T-cell (primary cell): Measurements from ENCODE around the gene RPTOR. TPM values are rescaled to one million over a fixed set of nuclear protein-coding genes. Genes with fewer than 3 reads are reported as not detected.

Source experiments
- ATAC-seq, 4 experiments: fragments of 200-7000 bp in 3 of 4; fragments of 150-1000 bp in 1 of 4; cut with Tn5 transposase; replicated peaks in 1 of 4; 1 replicate in 3 of 4; 2 replicates in 1 of 4; pipeline ENCODE4 v1.10.0; 2021; ENCODE audit warnings: moderate library complexity in 3 of 4, mild to moderate bottlenecking in 2 of 4, moderate number of reproducible peaks in 1 of 4
- CTCF ChIA-PET, 2 donors: fragments of 300-600 bp; sonication (Branson Sonifier 250); formaldehyde crosslinking; loops; one replicate each; lab custom pipeline; 2022; ENCODE audit warnings: antibody characterized with exemption in 2 of 2; lab: Charles Lee
- POLR2A ChIA-PET, 2 donors: fragments of 300-600 bp; sonication (Branson Sonifier 250); formaldehyde crosslinking; loops; one replicate each; lab custom pipeline; 2022; ENCODE audit warnings: antibody characterized with exemption in 2 of 2; lab: Charles Lee
- DNase-seq, 35 experiments: peaks; one replicate each; pipeline versions ENCODE4 v3.0.0 to v3.0.0-alpha.2; 2013 to 2023
- H3K27ac ChIP-seq: one replicate; pipeline ENCODE4 v1.5.1; 2013; ENCODE audit warnings: low read length
- H3K27me3 ChIP-seq, 2 experiments: replicated peaks in 1 of 2; 1 replicate in 1 of 2; 2 replicates in 1 of 2; pipeline versions ENCODE4 v1.6.1 to v1.7.0; 2013; ENCODE audit warnings: low read length in 1 of 2, mixed read lengths in 1 of 2; ENCODE audit not compliant: control insufficient read depth in 2 of 2, insufficient read depth in 2 of 2; ENCODE audit errors: extremely low read depth in 1 of 2
- H3K36me3 ChIP-seq, 2 donors: 1 replicate in 1 of 2; 2 replicates in 1 of 2; pipeline versions ENCODE4 v1.6.1 to v1.7.0; 2013; ENCODE audit warnings: low read length in 1 of 2; ENCODE audit not compliant: control insufficient read depth in 2 of 2, insufficient read depth in 1 of 2; ENCODE audit errors: extremely low read depth in 1 of 2
- H3K4me1 ChIP-seq, 2 experiments: 1 replicate in 1 of 2; 2 replicates in 1 of 2; pipeline versions ENCODE4 v1.6.1 to v1.7.0; 2013; ENCODE audit warnings: low read length in 2 of 2, mixed read lengths in 1 of 2; ENCODE audit not compliant: insufficient read depth in 2 of 2, control insufficient read depth in 1 of 2; ENCODE audit errors: extremely low read depth in 1 of 2
- H3K4me3 ChIP-seq, 2 donors: 1 replicate in 1 of 2; 2 replicates in 1 of 2; pipeline versions ENCODE4 v1.5.1 to v1.7.0; 2013; ENCODE audit warnings: mild to moderate bottlenecking in 2 of 2, low read length in 1 of 2, moderate library complexity in 1 of 2; ENCODE audit not compliant: control insufficient read depth in 1 of 2; ENCODE audit errors: extremely low read depth in 1 of 2
- H3K9me3 ChIP-seq: 2 replicates; pipeline ENCODE4 v1.7.0; 2013
- H3K27ac Mint-ChIP-seq, 2 donors: one replicate each; pipeline ENCODE4 v1.8.0; 2020 to 2021; ENCODE audit warnings: mild to moderate bottlenecking in 2 of 2, mixed read lengths in 2 of 2
- H3K27me3 Mint-ChIP-seq, 2 donors: one replicate each; pipeline ENCODE4 v1.8.0; 2021 to 2022; ENCODE audit warnings: mixed read lengths in 2 of 2
- H3K36me3 Mint-ChIP-seq: one replicate; pipeline ENCODE4 v1.8.0; 2021; ENCODE audit warnings: mixed read lengths
- H3K4me1 Mint-ChIP-seq, 3 donors: one replicate each; pipeline ENCODE4 v1.8.0; 2020 to 2022; ENCODE audit warnings: mixed read lengths in 3 of 3, mild to moderate bottlenecking in 1 of 3
- H3K4me3 Mint-ChIP-seq, 3 donors: one replicate each; pipeline ENCODE4 v1.8.0; 2020 to 2022; ENCODE audit warnings: mild to moderate bottlenecking in 3 of 3, mixed read lengths in 3 of 3, moderate library complexity in 3 of 3
- H3K9me3 Mint-ChIP-seq, 3 donors: one replicate each; pipeline ENCODE4 v1.8.0; 2020 to 2022; ENCODE audit warnings: mixed read lengths in 3 of 3
- WGBS: methylation state at CpG from one replicate; pipeline ENCODE4 v1.1.5; 2013; ENCODE audit warnings: missing lambda C conversion rate; ENCODE audit not compliant: insufficient coverage; 5-methylcytosine and 5-hydroxymethylcytosine counted together
- total RNA-seq, 35 experiments: library from RNA in 6 of 35; stranded (reverse) in 6 of 35; fragments of 120-200 nt in 1 of 35; gene quantifications; one replicate each; pipeline versions ENCODE4 v1.2.1 to v1.2.4 and lab custom pipeline; 2013 to 2026

The RPTOR gene
- total RNA-seq, 5 donors from 2014 or later (not counting 1 experiment from before 2014, with no cell fraction given) = 59.4 to 76.8 (median 71.4) TPM

DNA sequence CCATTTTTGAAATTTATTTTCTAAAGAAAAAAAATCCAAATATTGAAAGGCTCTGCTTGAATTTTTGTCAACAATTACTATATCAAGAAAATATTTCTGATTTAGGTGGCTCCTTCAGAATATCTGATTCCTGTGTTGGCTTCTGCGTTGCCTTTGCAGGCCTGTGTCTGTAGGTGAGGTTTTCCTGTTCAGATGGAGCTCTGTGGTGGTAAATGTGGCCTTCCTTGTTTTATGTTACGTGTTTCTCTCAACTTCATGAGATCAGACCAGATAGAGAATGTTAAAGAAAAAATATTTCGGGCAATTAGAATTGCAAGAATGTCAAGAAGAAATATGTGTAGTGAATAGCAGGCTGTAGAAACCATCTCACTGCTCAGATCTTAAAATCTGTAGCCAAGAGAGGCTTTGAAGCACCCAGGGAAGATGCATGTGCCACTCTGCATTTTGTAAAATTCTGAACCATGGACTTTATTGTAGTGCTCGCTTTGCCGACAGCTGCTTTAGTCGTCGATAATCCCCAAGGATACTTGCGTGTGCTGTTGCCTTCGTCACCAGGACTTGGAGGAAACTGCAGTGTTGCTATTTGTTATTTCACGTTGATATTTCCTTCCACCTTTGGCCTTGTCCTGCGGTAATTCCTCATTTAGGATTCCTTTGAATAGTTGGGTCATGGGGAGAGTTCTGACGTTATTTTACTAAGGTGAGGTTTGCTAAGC, 69.9 kb downstream of the RPTOR start:
- Histone ChIP-seq H3K36me3 (no peaks in the 10 kb centered on the region), H3K27me3 (no peaks in the 10 kb centered on the region), H3K4me1 (peaks cover 33% of the 10 kb centered on the region in 2 experiments), H3K27ac (peak overlapping the region; percentile 19), H3K4me3 (no peak overlapping the region), H3K9me3 (no peaks in the 10 kb centered on the region)
- H3K27ac Mint-ChIP-seq = peak overlapping the region; percentile 78 to 90
- ATAC-seq (peak in 3 of 4 experiments; percentile 78 to 85 (median 81)), DNase-seq (peak in 3 of 35 experiments; percentile 9 to 37 (median 12))
- H3K27me3 Mint-ChIP-seq = no peaks in the 10 kb centered on the region
- ChIA-PET CTCF (no interaction called here), POLR2A (no interaction called here)
- peak overlapping the region in 2 of 3 donors; percentile 1 to 50 for H3K4me3 Mint-ChIP-seq
- 77% methylated on average over 9 of the region's 12 CpGs for WGBS
- no peaks in the 10 kb centered on the region for H3K9me3 Mint-ChIP-seq
- peaks cover 55 to 77% (median 58%) of the 10 kb centered on the region in 3 donors for H3K4me1 Mint-ChIP-seq
- peaks cover 3% of the 10 kb centered on the region for H3K36me3 Mint-ChIP-seq

DNA sequence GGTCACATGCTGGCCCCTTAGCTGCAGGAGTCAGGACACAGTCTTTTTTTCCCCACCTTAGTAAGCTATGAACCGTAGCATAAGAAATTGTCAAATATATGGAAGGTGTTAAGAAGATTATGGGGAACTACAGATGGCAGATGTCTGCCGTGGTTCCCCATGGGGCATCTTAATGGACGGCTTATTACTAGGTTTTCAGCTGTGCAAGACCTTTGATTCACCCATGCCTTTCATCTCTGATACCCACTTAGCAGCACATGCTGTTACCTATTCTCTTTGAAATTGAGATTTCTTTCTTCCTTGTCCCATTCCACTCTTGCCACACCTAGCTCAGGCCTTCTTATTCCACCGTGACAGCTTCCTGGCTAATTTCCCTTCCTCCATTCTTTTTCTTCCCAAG, 70.7 kb downstream of the RPTOR start:
- POLR2A ChIA-PET = no interaction called here
- CTCF ChIA-PET = interaction anchor here in 1 of 2 donors (0.7 kb wide), 1 partner anchor 37 kb away, joined by 3 read pairs; no protein-coding TSS in a partner anchor

DNA sequence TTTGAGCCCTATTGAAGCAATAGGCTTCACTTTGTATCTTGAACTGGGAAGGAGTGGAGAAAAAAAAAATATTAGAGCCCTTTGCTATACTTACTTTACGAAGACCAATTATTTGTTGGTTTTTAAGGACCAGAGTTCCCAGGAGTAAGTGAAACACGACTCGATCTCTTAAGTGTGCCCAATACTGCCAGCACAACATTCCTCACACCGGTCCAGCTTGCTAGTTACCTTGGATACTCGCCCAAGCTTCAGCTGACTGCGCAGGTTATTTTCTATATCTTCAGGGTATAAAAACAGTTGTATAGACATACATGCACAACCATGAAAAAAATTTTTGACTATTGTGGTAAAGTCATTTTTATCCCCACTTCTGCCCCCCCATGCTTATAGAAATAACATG, 72.1 kb downstream of the RPTOR start:
- Histone ChIP-seq H3K27ac (no peak overlapping the region), H3K36me3 (no peaks in the 10 kb centered on the region), H3K27me3 (no peaks in the 10 kb centered on the region), H3K4me3 (no peak overlapping the region), H3K9me3 (no peaks in the 10 kb centered on the region), H3K4me1 (peaks cover 31 to 37% of the 10 kb centered on the region in 2 experiments)
- no peak for ATAC-seq
- H3K4me1 Mint-ChIP-seq = peaks cover 49 to 70% (median 62%) of the 10 kb centered on the region in 3 donors
- no peak for DNase-seq
- H3K27ac Mint-ChIP-seq = no peak overlapping the region
- no peaks in the 10 kb centered on the region for H3K36me3 Mint-ChIP-seq
- no peaks in the 10 kb centered on the region for H3K27me3 Mint-ChIP-seq
- ChIA-PET POLR2A (no interaction called here), CTCF (interaction anchor here in 1 of 2 donors (0.6 to 0.7 kb wide), 2 partner anchors 33 to 82 kb away, joined by 3 to 7 read pairs; no protein-coding TSS in a partner anchor)
- no peak overlapping the region for H3K4me3 Mint-ChIP-seq
- no peaks in the 10 kb centered on the region for H3K9me3 Mint-ChIP-seq
- 100% methylated on average over 2 of the region's 6 CpGs for WGBS

More for the DNA sequence above, 70.7 kb downstream of the RPTOR start:
- Histone ChIP-seq H3K27ac (no peak overlapping the region), H3K4me3 (no peak overlapping the region), H3K27me3 (no peaks in the 10 kb centered on the region), H3K4me1 (peaks cover 31% of the 10 kb centered on the region in 2 experiments), H3K9me3 (no peaks in the 10 kb centered on the region), H3K36me3 (no peaks in the 10 kb centered on the region)
- Mint-ChIP-seq H3K4me3 (no peak overlapping the region), H3K27ac (peak overlapping the region; percentile 78 to 90), H3K36me3 (peaks cover 3% of the 10 kb centered on the region), H3K27me3 (no peaks in the 10 kb centered on the region), H3K4me1 (peaks cover 48 to 69% (median 55%) of the 10 kb centered on the region in 3 donors), H3K9me3 (no peaks in the 10 kb centered on the region)
- ATAC-seq (no peak), DNase-seq (no peak)
- 70% methylated on average over 3 of the region's 4 CpGs for WGBS

DNA sequence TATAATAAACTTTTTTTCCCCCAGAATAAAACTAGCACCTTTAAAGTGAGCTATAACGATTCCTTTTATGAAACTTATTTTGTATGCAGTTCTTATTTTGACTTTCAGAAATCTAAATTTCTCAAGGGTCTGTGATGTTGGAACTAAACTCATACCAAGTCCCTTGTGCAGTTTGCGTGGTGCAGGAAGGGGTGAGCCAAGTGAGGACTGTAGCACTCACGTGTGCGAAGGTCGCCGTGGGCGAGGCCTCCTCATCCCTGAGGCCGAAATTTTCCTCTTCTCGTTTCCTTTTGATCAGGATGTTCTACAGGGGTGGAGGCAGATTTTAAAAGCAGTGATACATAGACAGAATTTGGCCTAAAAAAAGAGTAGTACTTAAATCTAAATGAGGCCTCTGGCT, 73.7 kb downstream of the RPTOR start:
- Histone ChIP-seq H3K4me1 (peaks cover 32 to 43% of the 10 kb centered on the region in 2 experiments), H3K36me3 (no peaks in the 10 kb centered on the region), H3K27me3 (no peaks in the 10 kb centered on the region), H3K27ac (no peak overlapping the region), H3K9me3 (no peaks in the 10 kb centered on the region), H3K4me3 (no peak overlapping the region)
- H3K4me1 Mint-ChIP-seq = peaks cover 48 to 67% (median 65%) of the 10 kb centered on the region in 3 donors
- CTCF ChIA-PET = interaction anchor here in 1 of 2 donors (0.7 kb wide), 1 partner anchor 137 kb away, joined by 3 read pairs; no protein-coding TSS in a partner anchor
- DNase-seq = no peak
- ATAC-seq = no peak
- no peaks in the 10 kb centered on the region for H3K9me3 Mint-ChIP-seq
- no peak overlapping the region for H3K27ac Mint-ChIP-seq
- H3K36me3 Mint-ChIP-seq = no peaks in the 10 kb centered on the region
- no peak overlapping the region for H3K4me3 Mint-ChIP-seq
- 100% methylated on average over 1 of the region's 9 CpGs for WGBS
- no peaks in the 10 kb centered on the region for H3K27me3 Mint-ChIP-seq
- POLR2A ChIA-PET = no interaction called here

DNA sequence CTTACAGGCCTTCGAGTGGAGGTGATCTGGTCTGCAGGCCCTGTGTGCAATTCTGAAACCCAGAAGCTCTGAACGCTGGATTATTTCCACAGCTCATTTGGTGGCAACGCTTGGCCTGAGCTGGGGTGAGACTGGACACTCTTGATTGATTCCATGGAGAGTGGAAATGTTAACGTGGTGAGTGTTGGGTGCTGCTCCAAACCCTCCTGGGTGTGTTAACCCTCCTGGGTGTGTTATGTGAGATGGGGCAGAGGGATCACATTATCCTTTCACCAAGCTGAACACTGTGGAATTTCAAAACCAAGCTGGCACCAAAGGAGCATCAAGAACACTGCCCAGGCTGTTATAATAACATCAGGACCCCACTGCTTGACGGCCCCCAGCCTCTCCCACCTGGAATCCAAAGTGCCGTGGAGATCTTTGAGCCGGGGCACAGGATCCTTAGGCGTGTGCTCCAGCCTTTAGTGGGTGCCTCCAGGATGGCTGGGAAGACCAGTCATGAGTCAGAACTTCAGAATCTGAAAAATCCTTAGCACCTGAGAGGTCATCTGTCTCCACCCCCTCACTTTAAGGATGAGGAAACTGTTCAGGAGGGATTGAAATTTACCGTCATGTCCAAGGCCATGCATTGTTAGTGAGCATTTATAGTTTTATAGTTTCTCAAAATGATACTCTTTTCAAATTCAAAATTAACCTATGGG, 75.0 kb downstream of the RPTOR start:
- H3K4me3 Mint-ChIP-seq = no peak overlapping the region
- H3K36me3 ChIP-seq = no peaks in the 10 kb centered on the region
- H3K9me3 ChIP-seq = no peaks in the 10 kb centered on the region
- no peak overlapping the region for H3K27ac Mint-ChIP-seq
- no peaks in the 10 kb centered on the region for H3K9me3 Mint-ChIP-seq
- WGBS = 93% methylated on average over 4 of the region's 9 CpGs
- no peaks in the 10 kb centered on the region for H3K27me3 Mint-ChIP-seq
- ChIA-PET CTCF (no interaction called here), POLR2A (no interaction called here)
- H3K4me3 ChIP-seq = no peak overlapping the region
- ATAC-seq (no peak), DNase-seq (no peak)
- H3K4me1 ChIP-seq = peaks cover 23 to 29% of the 10 kb centered on the region in 2 experiments
- H3K27me3 ChIP-seq = no peaks in the 10 kb centered on the region
- peaks cover 37 to 53% (median 52%) of the 10 kb centered on the region in 3 donors for H3K4me1 Mint-ChIP-seq
- no peak overlapping the region for H3K27ac ChIP-seq
- peaks cover under 1% of the 10 kb centered on the region for H3K36me3 Mint-ChIP-seq

DNA sequence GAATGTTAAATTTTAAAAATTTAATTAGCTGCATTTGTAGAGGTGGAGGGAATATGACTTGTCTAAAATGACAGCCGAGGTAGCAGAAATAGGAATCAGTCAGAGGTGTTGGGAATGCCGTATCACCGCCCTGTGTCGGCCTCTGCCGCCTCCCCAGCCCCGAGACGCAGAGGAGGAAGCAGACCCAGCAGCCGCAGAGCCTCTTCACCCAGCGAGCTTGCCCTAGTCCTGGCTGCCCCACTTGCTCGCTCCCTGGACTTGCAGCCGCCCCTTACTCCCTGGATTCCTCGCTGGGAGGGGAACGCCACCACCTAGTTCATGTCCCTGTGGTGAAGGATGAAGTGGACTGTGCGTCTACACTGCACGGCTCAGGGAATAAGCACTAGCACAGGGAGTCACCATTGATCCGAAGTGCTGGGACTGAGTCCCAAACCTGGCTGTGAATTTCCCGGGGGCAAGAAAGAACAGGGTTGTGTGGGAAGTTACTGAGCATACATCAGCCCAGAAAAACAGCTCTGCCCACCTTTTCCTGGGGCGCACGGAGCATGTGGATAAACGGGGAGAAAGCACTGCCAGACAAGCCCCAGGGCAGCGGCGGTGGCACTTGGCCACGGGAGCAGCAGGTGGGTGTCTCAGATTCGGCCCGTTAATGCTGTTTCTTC, 76.8 kb downstream of the RPTOR start:
- H3K4me3 Mint-ChIP-seq = peak overlapping the region in 1 of 3 donors; percentile 8
- H3K4me1 Mint-ChIP-seq = peaks cover 24 to 38% (median 38%) of the 10 kb centered on the region in 3 donors
- ChIA-PET CTCF (no interaction called here), POLR2A (no interaction called here)
- H3K27ac ChIP-seq = no peak overlapping the region
- peaks cover 11% of the 10 kb centered on the region for H3K36me3 Mint-ChIP-seq
- H3K36me3 ChIP-seq = peaks cover 0 to 13% of the 10 kb centered on the region in 2 donors
- no peaks in the 10 kb centered on the region for H3K9me3 ChIP-seq
- H3K4me3 ChIP-seq = no peak overlapping the region
- WGBS = 73% methylated on average over 19 of the region's 25 CpGs
- no peak for DNase-seq
- peaks cover 13 to 18% of the 10 kb centered on the region in 2 experiments for H3K4me1 ChIP-seq
- no peaks in the 10 kb centered on the region for H3K27me3 ChIP-seq
- no peaks in the 10 kb centered on the region for H3K27me3 Mint-ChIP-seq
- H3K9me3 Mint-ChIP-seq = no peaks in the 10 kb centered on the region
- ATAC-seq = no peak
- peak overlapping the region; percentile 62 to 65 for H3K27ac Mint-ChIP-seq
